Osteocyte (in vitro differentiated cells): Measurements from ENCODE around the gene HOXA13. TPM values are rescaled to one million over a fixed set of nuclear protein-coding genes. Genes with fewer than 3 reads are reported as not detected.

Source experiments
- DNase-seq: peaks from one replicate; pipeline ENCODE4 v3.0.0; 2021; ENCODE audit warnings: mixed read lengths; ENCODE audit not compliant: unreplicated experiment; ENCODE audit errors: extremely low spot score
- H3K27ac Mint-ChIP-seq: one replicate; pipeline ENCODE4 v1.8.0; 2021; ENCODE audit warnings: mild to moderate bottlenecking, mixed read lengths; ENCODE audit not compliant: unreplicated experiment
- H3K27me3 Mint-ChIP-seq: one replicate; pipeline ENCODE4 v1.8.0; 2021; ENCODE audit warnings: mixed read lengths; ENCODE audit not compliant: unreplicated experiment
- H3K36me3 Mint-ChIP-seq: one replicate; pipeline ENCODE4 v1.8.0; 2021; ENCODE audit warnings: mixed read lengths; ENCODE audit not compliant: unreplicated experiment
- H3K4me1 Mint-ChIP-seq: one replicate; pipeline ENCODE4 v1.8.0; 2021; ENCODE audit warnings: mixed read lengths; ENCODE audit not compliant: unreplicated experiment
- H3K4me3 Mint-ChIP-seq: one replicate; pipeline ENCODE4 v1.8.0; 2021; ENCODE audit warnings: mild to moderate bottlenecking, moderate library complexity, mixed read lengths; ENCODE audit not compliant: unreplicated experiment
- H3K9me3 Mint-ChIP-seq: one replicate; pipeline ENCODE4 v1.8.0; 2021; ENCODE audit warnings: mixed read lengths; ENCODE audit not compliant: unreplicated experiment
- CTCF ChIP-seq: fragments of 200-600 bp; sonication (generic); IDR thresholded peaks from 2 replicates; pipeline ENCODE4 v1.5.0; 2021; ENCODE audit warnings: antibody characterized with exemption, mild to moderate bottlenecking, moderate library complexity
- long read RNA-seq: library from polyadenylated mRNA; unstranded; transcript quantifications from one replicate; pipeline ENCODE4 v2.0.0, GENCODE V29; 2021
- total RNA-seq: library from RNA; stranded (reverse); gene quantifications from 2 replicates; pipeline ENCODE4 v1.2.1, GENCODE V29; 2021

Gene HOXA13
- not detected in 2 replicates for total RNA-seq
- long read RNA-seq = 0 reads

- Mint-ChIP-seq H3K4me3 (peak within 1 kb of the TSS; percentile 83), H3K9me3 (no peaks in the 10 kb centered on the region), H3K4me1 (peaks cover 36% of the 10 kb centered on the region), H3K27ac (no peak within 1 kb of the TSS), H3K36me3 (peaks cover 4% of the 10 kb centered on the region), H3K27me3 (peaks cover 86% of the 10 kb centered on the region)
- TF ChIP-seq CTCF = no peak
- peak; percentile 75 for DNase-seq
Observed at GRCh38 chr7:27199849-27200760, at the start of gene HOXA13. Gene HOXA13, minus strand, starts transcription at chr7:27200091. Its CDS starts 14 bp downstream, at chr7:27200077.

- no peak overlapping the region for H3K4me3 Mint-ChIP-seq
- DNase-seq = no peak
- TF ChIP-seq CTCF = no peak
- H3K36me3 Mint-ChIP-seq = no peaks in the 10 kb centered on the region
- peaks cover 91% of the 10 kb centered on the region for H3K27me3 Mint-ChIP-seq
- peaks cover 9% of the 10 kb centered on the region for H3K4me1 Mint-ChIP-seq
- H3K9me3 Mint-ChIP-seq = no peaks in the 10 kb centered on the region
- H3K27ac Mint-ChIP-seq = no peak overlapping the region
Observed at GRCh38 chr7:27248911-27249723, 49.2 kb upstream of the HOXA13 start.

- Mint-ChIP-seq H3K4me1 (peaks cover 13% of the 10 kb centered on the region), H3K36me3 (peaks cover 4% of the 10 kb centered on the region), H3K9me3 (no peaks in the 10 kb centered on the region), H3K27me3 (peaks cover 92% of the 10 kb centered on the region), H3K4me3 (no peak overlapping the region), H3K27ac (no peak overlapping the region)
- no peak for TF ChIP-seq CTCF
- DNase-seq = no peak
Observed at GRCh38 chr7:27248427-27248806, 48.5 kb upstream of the HOXA13 start.

- peaks cover 4% of the 10 kb centered on the region for H3K36me3 Mint-ChIP-seq
- peaks cover 15% of the 10 kb centered on the region for H3K4me1 Mint-ChIP-seq
- H3K27ac Mint-ChIP-seq = no peak overlapping the region
- peaks cover 89% of the 10 kb centered on the region for H3K27me3 Mint-ChIP-seq
- no peak for DNase-seq
- H3K4me3 Mint-ChIP-seq = no peak overlapping the region
- H3K9me3 Mint-ChIP-seq = no peaks in the 10 kb centered on the region
- TF ChIP-seq CTCF = no peak
Observed at GRCh38 chr7:27247452-27248426, 47.8 kb upstream of the HOXA13 start.
